IPS DF 6.9 (cell line): ENCODE results near the gene WDR18.

Experiments
- DNase-seq: peaks from one replicate; pipeline ENCODE4 v3.0.0-alpha.2; 2013; ENCODE audit warnings: low read depth, low spot score
- H3K27ac ChIP-seq: one replicate; pipeline ENCODE4 v1.5.1; 2013; ENCODE audit warnings: low read length, control low read depth
- H3K27me3 ChIP-seq: 2 replicates; pipeline ENCODE4 v1.6.1; 2013; ENCODE audit warnings: mild to moderate bottlenecking, low read length; ENCODE audit not compliant: control insufficient read depth, insufficient read depth
- H3K36me3 ChIP-seq: 2 replicates; pipeline ENCODE4 v1.6.1; 2013; ENCODE audit warnings: low read length; ENCODE audit not compliant: control insufficient read depth, insufficient read depth
- H3K4me1 ChIP-seq: 2 replicates; pipeline ENCODE4 v1.6.1; 2013; ENCODE audit warnings: low read length; ENCODE audit not compliant: control insufficient read depth, insufficient read depth
- H3K4me3 ChIP-seq: 2 replicates; pipeline ENCODE4 v1.5.1; 2013; ENCODE audit warnings: mild to moderate bottlenecking, low read length
- H3K9me3 ChIP-seq: 2 replicates; pipeline ENCODE4 v1.6.1; 2013; ENCODE audit warnings: low read length, inconsistent platforms; ENCODE audit not compliant: control insufficient read depth, insufficient read depth
- WGBS: extraction: QIAGEN DNeasy Blood & Tissue Kit; methylation state at CpG from one replicate; pipeline ENCODE4 v1.1.7; 2013; ENCODE audit warnings: mixed read lengths, missing lambda C conversion rate; ENCODE audit not compliant: insufficient read length, insufficient coverage; 5-methylcytosine and 5-hydroxymethylcytosine counted together

The WDR18 gene

GRCh38 chr19:942133-942645 lies 42.0 kb upstream of the WDR18 start:
- H3K9me3 ChIP-seq = no peaks in the 10 kb centered on the region
- no CpG with 5 or more reads among the region's 32 CpGs for WGBS
- H3K27ac ChIP-seq = no peak overlapping the region
- peaks cover 15% of the 10 kb centered on the region for H3K36me3 ChIP-seq
- no peaks in the 10 kb centered on the region for H3K27me3 ChIP-seq
- DNase-seq = no peak
- H3K4me3 ChIP-seq = no peak overlapping the region
- no peaks in the 10 kb centered on the region for H3K4me1 ChIP-seq

- no peaks in the 10 kb centered on the region for H3K9me3 ChIP-seq
- DNase-seq = no peak
- H3K27ac ChIP-seq = no peak overlapping the region
- WGBS = no CpG with 5 or more reads among the region's 17 CpGs
- no peaks in the 10 kb centered on the region for H3K27me3 ChIP-seq
- H3K36me3 ChIP-seq = peaks cover 10% of the 10 kb centered on the region
- H3K4me1 ChIP-seq = no peaks in the 10 kb centered on the region
- no peak overlapping the region for H3K4me3 ChIP-seq
Observed at GRCh38 chr19:943551-944170, 40.5 kb upstream of the WDR18 start.

- no peaks in the 10 kb centered on the region for H3K4me1 ChIP-seq
- H3K27me3 ChIP-seq = no peaks in the 10 kb centered on the region
- DNase-seq = no peak
- H3K9me3 ChIP-seq = no peaks in the 10 kb centered on the region
- peaks cover 10% of the 10 kb centered on the region for H3K36me3 ChIP-seq
- H3K27ac ChIP-seq = no peak overlapping the region
- no CpG with 5 or more reads among the region's 27 CpGs for WGBS
- no peak overlapping the region for H3K4me3 ChIP-seq
Observed at GRCh38 chr19:944171-944567, 40.0 kb upstream of the WDR18 start.

GRCh38 chr19:944663-945241 lies 39.4 kb upstream of the WDR18 start:
- no peak overlapping the region for H3K4me3 ChIP-seq
- WGBS = no CpG with 5 or more reads among the region's 22 CpGs
- no peaks in the 10 kb centered on the region for H3K27me3 ChIP-seq
- peaks cover 10% of the 10 kb centered on the region for H3K36me3 ChIP-seq
- no peaks in the 10 kb centered on the region for H3K9me3 ChIP-seq
- no peak overlapping the region for H3K27ac ChIP-seq
- DNase-seq = no peak
- no peaks in the 10 kb centered on the region for H3K4me1 ChIP-seq

GRCh38 chr19:945401-946252 lies 38.5 kb upstream of the WDR18 start:
- no peak for DNase-seq
- no CpG with 5 or more reads among the region's 37 CpGs for WGBS
- H3K9me3 ChIP-seq = no peaks in the 10 kb centered on the region
- H3K27ac ChIP-seq = no peak overlapping the region
- H3K4me1 ChIP-seq = no peaks in the 10 kb centered on the region
- H3K36me3 ChIP-seq = peaks cover 10% of the 10 kb centered on the region
- H3K27me3 ChIP-seq = no peaks in the 10 kb centered on the region
- H3K4me3 ChIP-seq = no peak overlapping the region

- no peak for DNase-seq
- Histone ChIP-seq H3K9me3 (no peaks in the 10 kb centered on the region), H3K36me3 (peaks cover 8% of the 10 kb centered on the region), H3K4me1 (no peaks in the 10 kb centered on the region), H3K27me3 (no peaks in the 10 kb centered on the region), H3K27ac (no peak overlapping the region), H3K4me3 (no peak overlapping the region)
- WGBS = no CpG with 5 or more reads among the region's 30 CpGs
Observed at GRCh38 chr19:947090-947706, 36.9 kb upstream of the WDR18 start.

- Histone ChIP-seq H3K27me3 (no peaks in the 10 kb centered on the region), H3K4me3 (no peak overlapping the region), H3K4me1 (no peaks in the 10 kb centered on the region), H3K27ac (no peak overlapping the region), H3K9me3 (no peaks in the 10 kb centered on the region), H3K36me3 (peaks cover 5% of the 10 kb centered on the region; the same call in 1 of the 2 replicates)
- no CpG with 5 or more reads among the region's 47 CpGs for WGBS
- DNase-seq = no peak
Observed at GRCh38 chr19:947707-948539, 36.2 kb upstream of the WDR18 start.

GRCh38 chr19:948842-949496 lies 35.2 kb upstream of the WDR18 start:
- Histone ChIP-seq H3K27ac (no peak overlapping the region), H3K4me1 (peaks cover 2% of the 10 kb centered on the region; the same call in 1 of the 2 replicates), H3K4me3 (no peak overlapping the region), H3K36me3 (0 out of 2 replicates have a peak, but pooled peaks cover 3% of the 10 kb centered on the region), H3K9me3 (no peaks in the 10 kb centered on the region), H3K27me3 (no peaks in the 10 kb centered on the region)
- no CpG with 5 or more reads among the region's 25 CpGs for WGBS
- DNase-seq = no peak

GRCh38 chr19:950352-951066 lies 33.6 kb upstream of the WDR18 start:
- WGBS = no CpG with 5 or more reads among the region's 17 CpGs
- H3K9me3 ChIP-seq = no peaks in the 10 kb centered on the region
- no peaks in the 10 kb centered on the region for H3K27me3 ChIP-seq
- no peaks in the 10 kb centered on the region for H3K36me3 ChIP-seq
- no peak overlapping the region for H3K4me3 ChIP-seq
- peaks cover 3% of the 10 kb centered on the region for H3K4me1 ChIP-seq
- DNase-seq = no peak
- H3K27ac ChIP-seq = no peak overlapping the region
